GM18517 (cell line): Measurements from ENCODE around the gene CHP1.
A peak's percentile ranks its signal among the peaks of the same experiment; 100 is the strongest.
"Not testable (repeated sequence)": the region's sequence is repeated elsewhere in the genome, so short reads cannot be mapped to it uniquely, and the experiment has no call there.

Experiments
- ATAC-seq: cut with Tn5 transposase; IDR thresholded peaks from one replicate; pipeline ENCODE4 v1.9.1; 2021; ENCODE audit warnings: mild to moderate bottlenecking, moderate library complexity; ENCODE audit not compliant: unreplicated experiment

Gene CHP1

DNA sequence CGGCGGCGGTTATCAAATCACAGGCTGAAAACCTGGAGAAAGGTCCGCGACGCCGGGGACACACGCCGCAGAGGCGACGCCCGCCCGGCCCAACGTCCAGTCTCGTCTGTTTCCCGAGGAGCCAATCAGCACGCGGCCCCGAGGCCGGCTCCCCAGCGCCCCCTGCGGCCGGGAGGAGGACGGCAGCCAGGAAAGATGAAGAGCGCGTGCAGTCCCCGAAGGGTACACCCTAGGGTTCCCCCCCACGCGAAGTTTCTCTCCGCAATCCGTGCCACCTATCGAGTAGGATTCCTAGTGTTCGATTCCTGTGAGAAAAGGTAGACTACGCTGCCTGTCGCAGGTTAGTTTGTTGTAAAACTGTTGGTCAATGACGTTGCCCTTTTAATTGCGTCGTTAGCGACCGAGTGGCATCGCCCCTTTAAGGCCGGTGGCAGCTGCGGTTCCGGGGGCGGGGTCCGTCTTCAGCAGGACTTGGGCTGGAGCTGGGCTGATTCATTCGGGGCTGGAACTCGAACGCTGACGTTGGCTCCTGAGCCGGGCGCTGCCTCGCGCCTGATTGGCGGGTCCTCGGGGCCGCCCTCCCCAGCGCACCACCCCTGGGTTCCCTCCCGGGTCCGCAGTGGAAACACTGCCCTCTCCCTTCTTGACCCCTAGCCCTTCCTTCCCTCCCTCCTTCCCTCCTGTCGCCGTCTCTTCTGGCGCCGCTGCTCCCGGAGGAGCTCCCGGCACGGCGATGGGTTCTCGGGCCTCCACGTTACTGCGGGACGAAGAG is at the start of gene CHP1, which contains the start of gene EXD1:
CHP1 (plus strand) TSS at position 619 of the 772 bp plus-strand sequence; CDS start at position 734, 115 bp downstream.
EXD1 (minus strand) TSS at position 108 of the 772 bp plus-strand sequence. CDS start 4,182 bp downstream, outside the sequence.
- ATAC-seq: peak; percentile 92

DNA sequence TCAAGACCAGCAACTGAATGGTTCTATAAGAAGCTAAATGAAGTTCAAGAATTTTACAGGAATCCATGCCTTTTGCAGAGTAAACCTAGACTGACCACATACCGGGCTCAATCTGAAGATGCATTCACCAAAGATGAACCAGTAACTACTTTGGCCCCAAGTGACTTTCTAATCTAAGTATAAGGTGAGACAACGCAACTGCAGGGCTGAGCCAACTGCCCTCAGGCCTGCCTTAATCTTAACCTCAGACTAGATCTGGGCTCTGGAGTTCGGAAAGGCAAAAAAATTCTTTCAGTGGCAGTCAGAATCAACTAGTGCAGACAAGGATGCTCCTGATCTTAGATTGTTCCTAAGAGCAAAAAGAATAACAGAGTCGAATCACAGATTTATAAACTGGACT is 48.8 kb upstream of the CHP1 start:
- no peak for ATAC-seq

DNA sequence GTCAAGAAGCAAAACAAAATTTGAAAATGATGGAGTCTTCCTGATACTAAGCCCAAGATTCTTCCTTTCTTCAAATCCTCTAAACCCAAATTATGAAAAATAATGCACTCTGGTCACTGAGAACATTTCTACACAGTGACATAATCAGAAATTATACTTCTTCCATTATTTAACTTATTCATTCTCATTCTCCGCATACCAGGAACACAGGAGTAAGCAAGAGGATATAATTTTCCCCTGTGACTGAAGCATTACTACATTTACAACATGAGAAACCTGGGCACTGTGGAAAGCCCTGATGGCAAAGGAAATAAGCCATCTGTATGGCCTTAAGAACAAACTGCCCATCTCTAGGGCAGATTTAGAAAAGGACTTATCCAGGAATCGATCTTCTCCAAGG is 47.5 kb upstream of the CHP1 start:
- ATAC-seq: no peak

DNA sequence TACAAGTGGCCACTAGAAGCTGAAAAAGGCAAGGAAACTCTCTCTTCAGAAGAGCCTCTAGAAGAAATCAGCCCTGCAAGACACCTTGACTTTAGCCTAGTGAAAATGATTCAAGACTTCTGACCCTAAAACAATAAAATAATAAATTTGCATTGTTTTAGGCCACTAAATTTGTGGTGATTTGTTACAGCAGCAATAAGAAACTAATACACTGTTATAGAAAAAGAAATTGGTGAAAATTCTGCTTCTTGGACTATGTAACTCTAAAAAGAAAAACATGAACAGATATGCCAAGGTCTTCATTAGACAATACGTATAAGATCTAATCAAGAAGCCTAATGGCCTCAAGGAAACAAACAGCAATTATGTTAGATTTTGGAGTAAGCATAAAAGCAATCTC is 36.6 kb upstream of the CHP1 start:
- ATAC-seq: no peak

DNA sequence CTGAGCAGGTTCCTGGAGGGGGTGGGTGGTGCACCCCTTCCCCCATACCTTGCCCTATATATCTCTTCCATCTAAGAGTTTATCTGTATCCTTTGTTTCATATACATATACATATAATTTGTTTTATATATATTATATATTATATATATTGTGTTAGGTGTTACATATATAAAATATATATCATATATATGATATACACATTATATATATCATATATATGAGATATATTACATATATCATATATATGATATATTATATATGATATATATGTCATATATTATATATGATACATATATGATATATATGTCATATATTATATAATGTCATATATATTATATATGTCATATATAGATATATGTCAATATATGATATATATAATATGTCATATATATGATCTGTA is 31.6 kb upstream of the CHP1 start:
- no peak for ATAC-seq

DNA sequence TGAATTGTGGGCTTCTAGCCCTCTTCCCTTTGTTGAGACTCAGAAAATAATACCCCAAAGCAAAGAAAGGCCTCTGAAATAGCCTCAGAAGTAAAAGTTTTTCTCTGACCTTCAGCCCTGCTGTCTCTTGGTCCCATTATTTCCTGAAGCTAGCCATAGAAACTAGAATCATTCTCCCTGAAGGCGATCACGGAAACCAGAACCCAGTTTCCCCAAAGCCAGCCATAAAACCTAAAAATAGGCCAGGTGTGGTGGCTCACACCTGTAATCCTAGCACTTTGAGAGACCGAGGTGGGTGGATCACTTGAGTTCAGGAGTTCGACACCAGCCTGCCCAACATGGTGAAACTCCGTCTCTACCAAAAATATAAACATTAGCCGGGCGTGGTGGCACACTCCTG is 27.7 kb upstream of the CHP1 start:
- no peak for ATAC-seq

DNA sequence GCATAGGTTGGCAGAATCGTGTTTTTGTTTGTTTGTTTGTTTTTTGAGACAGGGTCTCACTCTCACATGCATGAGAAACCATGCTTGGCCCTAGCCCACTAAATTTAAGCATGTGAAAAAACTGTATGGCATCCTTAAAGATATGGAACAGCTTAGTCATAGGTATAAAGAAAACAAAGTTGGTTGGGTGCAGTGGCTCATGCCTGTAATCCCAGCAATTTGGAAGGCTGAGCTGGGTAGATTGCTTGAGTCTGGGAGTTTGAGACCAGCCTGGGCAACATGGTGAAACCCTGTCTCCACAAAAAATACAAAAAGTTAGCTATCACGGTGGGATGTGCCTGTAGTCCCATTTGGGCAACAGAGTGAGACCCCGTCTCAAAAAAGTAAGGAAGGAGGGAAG is 25.8 kb upstream of the CHP1 start:
- ATAC-seq: no peak

DNA sequence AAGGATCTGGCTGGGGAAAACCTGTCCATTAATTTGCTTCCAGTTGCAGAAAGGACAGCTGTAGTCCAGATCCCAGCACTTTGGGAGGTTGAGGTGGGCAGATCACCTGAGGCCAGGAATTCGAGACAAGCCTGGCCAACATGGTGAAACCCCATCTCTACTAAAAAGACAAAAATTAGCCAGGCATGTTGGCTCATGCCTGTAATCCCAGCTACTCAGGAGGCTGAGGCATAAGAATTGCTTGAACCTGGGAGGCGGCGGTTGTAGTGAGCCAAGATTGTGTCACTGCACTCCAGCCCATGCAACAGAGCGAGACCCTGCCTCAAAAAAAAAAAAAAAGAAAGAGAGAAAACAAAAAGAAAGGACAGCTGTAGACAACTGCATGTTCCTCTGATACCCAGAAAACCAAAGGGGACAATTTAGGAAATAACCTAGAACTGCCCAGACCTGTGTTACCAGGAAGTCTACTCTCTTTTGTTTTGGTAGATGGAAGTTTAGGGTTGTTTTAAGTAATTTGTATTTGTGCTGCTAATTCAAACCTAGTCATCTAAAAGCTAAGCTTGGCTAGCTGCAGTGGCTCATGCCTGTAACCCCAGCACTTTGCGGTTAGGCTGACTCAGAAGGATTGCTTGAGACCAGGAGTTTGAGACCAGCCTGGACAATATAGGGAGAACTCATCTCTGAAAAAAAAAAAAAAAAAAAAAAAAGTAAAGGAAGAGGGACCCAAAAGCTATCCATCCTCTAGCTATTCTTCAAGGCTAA is 23.2 kb upstream of the CHP1 start:
- no peak for ATAC-seq

DNA sequence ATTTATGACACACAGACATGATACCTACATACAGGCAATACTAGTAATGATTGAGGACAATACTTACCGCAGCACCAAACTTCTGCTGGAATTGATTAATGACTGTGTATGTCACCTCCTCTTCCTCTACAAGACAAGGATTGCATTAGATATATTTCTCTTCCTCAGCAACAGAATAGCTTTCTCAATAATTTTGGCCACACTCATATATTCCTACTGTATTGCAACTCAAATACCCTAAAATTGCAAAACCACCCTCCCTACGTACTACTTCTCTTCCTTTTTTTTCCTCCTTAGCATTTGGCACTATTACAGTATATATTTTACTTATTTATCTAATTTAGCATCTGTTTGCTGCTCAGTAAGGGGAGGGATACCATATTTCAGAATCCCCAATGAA is 15.4 kb upstream of the CHP1 start:
- no peak for ATAC-seq

DNA sequence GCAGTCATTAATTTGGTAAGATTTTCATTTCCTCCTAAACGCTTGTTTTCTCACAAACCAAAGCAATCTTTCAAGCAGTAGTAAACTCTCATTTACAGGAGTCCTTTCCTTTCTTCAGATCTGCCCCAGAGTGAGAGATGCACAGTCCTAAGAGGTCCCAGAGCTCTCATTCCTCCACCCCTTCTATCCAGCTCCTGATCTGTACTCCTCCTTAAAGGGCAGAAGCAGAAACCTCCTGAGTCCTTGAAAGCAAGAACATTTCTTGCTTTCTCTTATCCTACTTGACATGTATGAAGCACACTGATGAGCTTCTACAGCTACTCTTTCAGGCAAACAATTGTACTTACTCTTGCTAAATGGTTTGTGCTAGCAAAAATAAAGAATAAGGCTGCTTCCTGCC is 12.2 kb upstream of the CHP1 start:
- ATAC-seq: no peak

DNA sequence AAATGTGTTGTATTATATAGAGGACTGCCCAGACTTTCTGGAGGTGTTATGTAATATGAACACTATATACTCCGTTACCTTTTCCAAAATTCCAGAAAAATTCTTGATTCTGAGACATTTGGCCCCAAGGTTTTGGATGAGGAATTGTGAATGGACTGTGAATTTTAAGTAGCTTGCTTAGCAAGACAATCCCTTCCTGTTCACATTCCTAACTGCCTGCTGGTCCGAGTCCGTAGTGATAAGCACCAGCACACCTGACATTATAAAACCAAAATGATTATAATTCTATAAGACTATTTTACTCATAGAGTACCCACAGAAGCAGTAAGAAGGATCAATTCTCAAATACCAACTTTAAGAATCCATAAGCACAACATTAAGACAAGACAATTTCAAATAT is 11.7 kb upstream of the CHP1 start:
- ATAC-seq: no peak

DNA sequence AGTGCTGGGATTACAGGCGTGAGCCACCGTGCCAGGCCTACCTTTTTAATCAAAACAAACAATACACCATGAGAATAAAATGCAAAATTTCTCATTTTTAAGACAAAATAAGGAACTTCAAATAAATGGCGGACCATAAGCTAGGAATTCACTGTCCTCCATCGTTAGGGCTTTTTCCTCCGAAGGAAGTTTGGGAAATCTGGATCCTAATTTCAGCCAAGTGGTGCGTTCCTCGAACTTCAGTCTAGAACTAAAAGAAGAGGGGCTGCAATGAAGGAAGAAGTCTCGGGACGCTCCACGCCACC is 771 bp upstream of the CHP1 start:
- ATAC-seq: no peak

DNA sequence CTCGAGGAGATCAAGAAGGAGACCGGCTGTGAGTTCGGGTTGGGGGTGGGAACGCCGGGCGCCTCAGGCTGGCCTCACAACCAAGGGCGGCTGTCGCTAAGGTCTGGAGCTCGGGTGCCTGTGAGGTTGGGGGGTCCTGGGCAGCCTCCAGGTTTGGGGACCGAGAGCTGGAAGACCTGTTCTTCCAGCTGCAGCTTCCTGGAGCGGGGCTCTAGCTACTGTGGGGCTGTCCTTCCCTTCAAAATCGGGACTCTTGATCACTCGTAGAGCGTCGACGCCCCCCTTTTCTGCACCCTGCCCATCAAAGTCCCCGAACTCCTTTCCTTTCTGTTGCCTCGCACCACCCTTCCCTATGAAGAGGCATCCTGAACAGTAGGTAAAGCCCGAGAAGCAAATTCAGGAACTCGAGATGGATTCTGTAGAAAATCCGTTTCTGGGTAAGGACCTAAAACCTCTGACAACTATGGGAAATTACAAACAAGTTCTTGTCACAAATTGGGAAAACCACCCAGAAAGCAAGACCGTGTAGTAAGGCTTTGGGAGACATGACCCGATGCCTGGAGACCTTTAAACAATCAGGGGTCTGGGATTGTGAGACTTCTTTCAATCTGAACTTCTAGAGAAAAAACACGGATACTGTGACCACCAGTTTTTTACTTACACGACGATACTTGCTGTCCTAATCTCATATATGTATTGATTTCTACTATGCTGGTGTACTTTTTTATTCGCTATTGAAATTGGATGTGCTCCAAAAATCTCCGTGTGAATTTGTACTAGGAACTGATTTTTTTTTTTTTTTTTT is 556 bp downstream of the CHP1 start:
- ATAC-seq: peak; percentile 24

DNA sequence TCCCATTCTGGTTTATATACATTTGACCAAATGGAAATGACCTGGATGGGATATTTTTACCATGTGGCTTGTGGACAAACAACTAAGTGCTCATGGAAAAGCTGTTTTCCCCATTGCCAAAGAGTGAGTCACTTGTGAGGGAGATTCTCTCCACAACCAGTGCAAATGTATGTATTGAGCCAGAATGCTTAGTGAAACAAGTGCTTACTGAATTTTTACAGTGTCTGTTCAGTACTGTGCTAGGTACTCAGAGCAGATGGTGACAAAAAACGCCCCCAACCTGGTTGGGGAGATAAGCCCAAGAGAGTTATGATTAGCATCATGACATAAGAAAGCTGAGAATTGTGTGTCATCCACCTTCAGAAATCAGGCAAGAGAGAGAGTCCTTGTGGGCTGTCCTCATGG is 2.3 kb downstream of the CHP1 start:
- no peak for ATAC-seq

DNA sequence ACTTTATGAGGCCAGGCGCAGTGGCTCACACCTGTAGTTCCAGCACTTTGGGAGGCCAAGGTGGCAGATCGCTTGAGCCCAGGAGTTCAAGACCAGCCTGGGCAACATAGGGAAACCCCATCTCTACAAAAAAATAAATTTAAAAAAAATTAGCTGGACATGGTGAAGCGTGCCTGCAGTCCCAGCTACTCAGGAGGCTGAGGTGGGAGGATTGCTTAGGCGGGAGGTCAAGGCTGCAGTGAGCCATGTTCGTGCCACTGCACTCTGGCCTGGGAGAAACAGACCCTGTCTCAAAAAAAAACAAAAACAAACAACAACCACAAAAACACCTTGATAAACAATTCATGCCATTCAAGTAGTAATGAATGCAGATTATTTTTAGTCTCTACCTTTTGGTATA is 4.2 kb downstream of the CHP1 start:
- not testable (repeated sequence) for ATAC-seq

DNA sequence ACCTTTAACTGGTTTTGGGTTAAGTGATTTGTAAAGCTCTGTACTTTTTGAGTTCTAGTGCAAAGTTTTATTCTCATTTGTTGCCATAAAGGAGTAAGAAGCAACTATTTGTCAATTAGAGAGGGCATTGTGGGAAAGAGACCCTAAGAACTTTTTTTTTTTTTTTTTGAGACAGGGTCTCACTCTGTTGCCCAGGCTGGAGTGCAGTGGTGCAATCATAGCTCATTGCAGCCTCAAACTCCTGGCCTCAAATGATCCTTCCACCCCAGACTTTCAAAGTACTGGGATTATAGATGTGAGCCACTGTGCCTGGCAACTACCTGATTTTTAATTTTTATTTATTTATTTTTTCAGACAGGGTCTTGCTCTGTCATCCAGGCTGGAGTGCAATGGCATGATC is 4.9 kb downstream of the CHP1 start:
- ATAC-seq: no peak

DNA sequence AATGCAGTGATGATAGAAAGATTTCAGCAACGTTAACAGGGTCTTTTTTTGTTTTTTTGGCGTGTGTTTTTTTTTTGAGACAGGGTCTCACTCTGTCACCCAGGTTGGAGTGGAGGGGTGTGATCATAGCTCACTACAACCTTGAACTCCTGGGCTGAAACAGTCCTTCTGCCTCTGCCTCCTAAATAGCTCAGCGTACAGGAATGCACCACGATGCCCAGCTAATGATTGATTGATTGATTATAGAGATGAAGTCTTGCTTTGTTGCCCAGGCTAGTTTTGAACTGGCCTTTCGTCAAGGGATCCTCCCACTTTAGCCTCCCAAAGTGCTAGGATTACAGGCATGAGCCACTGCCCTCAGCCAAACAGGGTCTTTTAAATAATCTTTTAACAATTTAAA is 7.0 kb downstream of the CHP1 start:
- no peak for ATAC-seq

DNA sequence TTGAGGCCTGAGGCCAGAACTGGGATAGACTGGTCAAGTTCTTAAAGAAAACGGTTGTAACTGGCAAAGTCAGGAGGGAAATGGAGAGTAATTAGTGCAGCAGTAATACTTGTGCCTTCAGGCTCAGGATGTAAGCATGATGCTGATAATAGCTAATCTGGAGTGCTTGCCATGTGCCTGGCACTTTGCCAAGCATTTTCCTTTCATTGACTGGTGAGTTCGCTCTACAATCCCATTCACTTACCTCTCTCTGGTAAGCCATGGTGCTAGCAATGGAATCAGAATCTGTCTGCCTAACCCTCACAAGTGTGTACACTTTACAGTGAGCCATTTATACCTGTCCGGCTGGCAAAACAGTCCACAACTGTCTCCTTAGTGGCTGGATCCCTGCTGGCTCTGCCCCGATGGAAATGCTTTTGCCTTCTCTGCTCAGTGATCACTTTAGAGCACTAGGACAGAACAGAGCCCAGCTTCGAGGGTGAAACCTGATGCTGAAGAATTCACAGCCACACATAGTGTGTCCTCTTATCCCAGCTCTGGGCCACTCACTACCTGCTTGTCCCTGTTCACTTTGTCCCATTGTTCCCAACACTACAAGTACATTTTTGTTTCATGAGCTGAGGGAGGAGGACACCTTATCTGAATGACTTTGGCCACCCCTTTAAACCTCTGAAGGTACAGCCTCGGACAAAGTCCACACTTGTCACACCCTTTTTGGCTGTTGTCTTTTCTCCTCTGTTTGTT is 10.3 kb downstream of the CHP1 start:
- no peak for ATAC-seq

DNA sequence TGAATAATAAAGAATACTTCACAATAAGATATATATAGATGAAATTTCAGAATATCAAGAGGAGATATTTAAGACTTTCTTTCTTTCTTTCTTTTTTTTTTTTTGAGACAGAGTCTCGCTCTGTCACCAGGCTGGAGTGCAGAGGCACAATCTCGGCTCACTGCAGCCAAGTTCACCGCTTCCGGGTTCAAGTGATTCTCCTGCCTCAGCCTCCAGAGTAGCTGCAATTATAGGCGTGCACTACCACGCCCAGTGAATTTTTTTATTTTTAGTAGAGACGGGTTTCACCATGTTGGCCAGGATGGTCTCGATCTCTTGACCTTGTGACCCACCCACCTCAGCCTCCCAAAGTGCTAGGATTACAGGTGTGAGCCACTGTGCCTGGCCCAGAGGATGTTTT is 19.7 kb downstream of the CHP1 start:
- ATAC-seq: not testable (repeated sequence)

DNA sequence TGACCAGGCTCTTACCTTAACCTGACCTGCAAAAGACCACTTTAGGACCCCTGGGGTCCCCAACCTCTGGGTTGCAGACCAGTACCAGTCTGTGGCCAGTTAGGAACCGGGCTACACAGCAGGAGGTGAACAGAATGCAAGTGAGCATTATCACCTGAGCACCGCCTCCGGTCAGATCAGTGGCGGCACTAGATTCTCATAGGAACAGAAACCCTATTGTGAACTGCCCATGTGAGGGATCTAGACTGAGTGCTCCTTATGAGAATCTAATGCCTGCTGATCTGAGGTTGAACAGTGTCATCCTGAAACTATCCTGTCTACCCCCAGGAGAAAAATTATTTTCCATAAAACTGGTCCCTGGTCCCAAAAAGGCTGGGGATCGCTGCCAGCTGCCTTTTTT is 20.3 kb downstream of the CHP1 start:
- ATAC-seq: no peak

DNA sequence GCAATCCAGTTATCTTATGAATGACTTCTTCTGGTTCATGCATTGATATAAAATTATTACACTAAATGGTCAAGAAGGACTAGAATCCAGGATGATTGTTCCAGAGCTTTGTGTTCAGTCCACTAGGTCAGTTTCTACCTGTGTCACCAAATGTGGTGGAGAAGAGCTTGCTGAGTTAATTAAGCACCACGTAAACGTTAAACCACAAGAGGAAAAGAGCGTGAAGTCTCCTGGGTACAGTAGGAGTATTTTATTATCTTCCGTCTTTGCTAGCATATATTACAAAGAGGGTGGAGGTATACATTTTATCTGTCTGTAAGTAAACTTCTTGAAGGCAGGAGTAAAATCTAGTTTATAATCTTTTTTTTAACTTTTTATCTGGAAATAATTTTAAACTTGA is 23.5 kb downstream of the CHP1 start:
- no peak for ATAC-seq
